CD4-positive, alpha-beta T cell treated with Interferon gamma for 1 hour (primary cell): Measurements from ENCODE around the gene MICA.

ENCODE experiments used
- DNase-seq: peaks from one replicate; pipeline ENCODE4 v3.0.0-alpha.2; 2020

MICA gene

GRCh38 chr6:31462026-31462963, 58.9 kb downstream of the MICA start:
- DNase-seq, result no peak

- DNase-seq, result peak; percentile 94
These were observed 59.8 kb downstream of the MICA start for GRCh38 chr6:31462964-31463870.

- DNase-seq, result no peak
These were observed 61.1 kb downstream of the MICA start for GRCh38 chr6:31464252-31465184.
